HEK293 (cell line): ENCODE results near the gene SCTR.
A peak's percentile ranks its signal among the peaks of the same experiment; 100 is the strongest.

Experiments
- CTCF ChIA-PET: fragments of 350-600 bp; formaldehyde crosslinking; extraction: SDS; loops from one replicate; lab custom pipeline; 2021; ENCODE audit warnings: antibody characterized with exemption; lab: Yijun Ruan, JAX
- POLR2A ChIA-PET: fragments of 300-600 bp; formaldehyde crosslinking; extraction: SDS; loops from one replicate; lab custom pipeline; 2020; ENCODE audit warnings: antibody characterized with exemption, inconsistent platforms; lab: Yijun Ruan, JAX
- H3K27ac ChIP-seq: fragments of 200-500 bp; sonication (Bioruptor generic); 2 replicates; pipeline ENCODE4 v1.5.1; 2014; ENCODE audit warnings: low read depth, low read length, control low read depth, inconsistent platforms; ENCODE audit errors: extremely low read depth
- H3K36me3 ChIP-seq, 2 experiments: fragments of 200-500 bp in 1 of 2; sonication (Bioruptor generic) in 1 of 2; 1 replicate in 1 of 2; 2 replicates in 1 of 2; pipeline ENCODE4 v1.5.1; 2014 to 2017; ENCODE audit warnings: inconsistent platforms in 2 of 2, low read length in 2 of 2; ENCODE audit not compliant: control insufficient read depth in 2 of 2, insufficient read depth in 1 of 2
- H3K4me1 ChIP-seq: fragments of 200-500 bp; sonication (Bioruptor generic); 2 replicates; pipeline ENCODE4 v1.5.1; 2014; ENCODE audit warnings: mild to moderate bottlenecking, low read length, inconsistent platforms; ENCODE audit not compliant: control insufficient read depth, insufficient read depth
- H3K4me3 ChIP-seq: 2 replicates; pipeline ENCODE4 v1.5.1; 2011; ENCODE audit warnings: low read depth, mild to moderate bottlenecking, control low read depth, low read length, moderate library complexity
- H3K9me3 ChIP-seq: fragments of 200-500 bp; sonication (Bioruptor generic); 2 replicates; pipeline ENCODE4 v1.5.1; 2014; ENCODE audit warnings: low read depth, low read length, inconsistent platforms; ENCODE audit not compliant: control insufficient read depth, insufficient read depth
- GLI2 ChIP-seq: fragments of 450-650 bp; formaldehyde crosslinking; IDR thresholded peaks from 2 replicates; pipeline ENCODE4; 2017; ENCODE audit warnings: missing biosample characterization, missing genetic modification characterization, low read depth, borderline replicate concordance
- GLIS1 ChIP-seq: fragments of 450-650 bp; formaldehyde crosslinking; IDR thresholded peaks from 2 replicates; pipeline ENCODE4 v1.5.1; 2016; ENCODE audit warnings: missing biosample characterization, missing genetic modification characterization
- GLIS2 ChIP-seq: fragments of 450-650 bp; formaldehyde crosslinking; IDR thresholded peaks from 2 replicates; pipeline ENCODE4 v1.5.1; 2016; ENCODE audit warnings: missing biosample characterization, missing genetic modification characterization
- HOXA7 ChIP-seq: sonication (generic); formaldehyde crosslinking; IDR thresholded peaks from 2 replicates; pipeline ENCODE4 v1.8.1; 2022; ENCODE audit warnings: missing genetic modification reagents, borderline replicate concordance
- PRDM6 ChIP-seq: fragments of 450-650 bp; formaldehyde crosslinking; IDR thresholded peaks from 2 replicates; pipeline ENCODE4 v1.5.1; 2017; ENCODE audit warnings: missing biosample characterization, missing genetic modification characterization
- SCRT1 ChIP-seq: fragments of 450-650 bp; formaldehyde crosslinking; IDR thresholded peaks from 2 replicates; pipeline ENCODE4 v1.5.1; 2016; ENCODE audit warnings: missing biosample characterization, missing genetic modification characterization, borderline replicate concordance
- SCRT2 ChIP-seq: fragments of 450-650 bp; formaldehyde crosslinking; IDR thresholded peaks from 2 replicates; pipeline ENCODE4 v1.5.1; 2016; ENCODE audit warnings: missing biosample characterization, missing genetic modification characterization
- SP3 ChIP-seq: fragments of 450-650 bp; formaldehyde crosslinking; IDR thresholded peaks from 2 replicates; pipeline ENCODE4 v1.5.1; 2016; ENCODE audit warnings: missing biosample characterization, missing genetic modification characterization
- ZBTB11 ChIP-seq: fragments of 450-650 bp; formaldehyde crosslinking; conservative IDR thresholded peaks from 2 replicates; pipeline ENCODE4 v1.5.1; 2016; ENCODE audit warnings: low read depth, missing biosample characterization, missing genetic modification characterization
- ZFP3 ChIP-seq: fragments of 450-650 bp; formaldehyde crosslinking; IDR thresholded peaks from 2 replicates; pipeline ENCODE4 v1.5.1; 2016; ENCODE audit warnings: low read depth, missing biosample characterization, missing genetic modification characterization
- ZIC2 ChIP-seq: fragments of 450-650 bp; formaldehyde crosslinking; IDR thresholded peaks from 2 replicates; pipeline ENCODE4 v1.5.1; 2016; ENCODE audit warnings: missing biosample characterization, missing genetic modification characterization
- ZNF169 ChIP-seq: fragments of 450-650 bp; formaldehyde crosslinking; IDR thresholded peaks from 2 replicates; pipeline ENCODE4 v1.5.1; 2016; ENCODE audit warnings: missing biosample characterization, missing genetic modification characterization
- ZNF184 ChIP-seq: fragments of 450-650 bp; IDR thresholded peaks from 2 replicates; pipeline ENCODE4 v1.5.1; 2018; ENCODE audit warnings: missing biosample characterization, mild to moderate bottlenecking, missing genetic modification characterization
- ZNF248 ChIP-seq: fragments of 450-650 bp; formaldehyde crosslinking; IDR thresholded peaks from 2 replicates; pipeline ENCODE4 v1.5.1; 2017; ENCODE audit warnings: missing biosample characterization, missing genetic modification characterization
- ZNF311 ChIP-seq: fragments of 450-650 bp; formaldehyde crosslinking; IDR thresholded peaks from 2 replicates; pipeline ENCODE4 v1.5.1; 2017; ENCODE audit warnings: missing biosample characterization, missing genetic modification characterization, borderline replicate concordance
- ZNF350 ChIP-seq: fragments of 450-650 bp; formaldehyde crosslinking; IDR thresholded peaks from 2 replicates; pipeline ENCODE4 v1.5.0; 2017; ENCODE audit warnings: missing biosample characterization, mild to moderate bottlenecking, missing genetic modification characterization
- ZNF423 ChIP-seq: fragments of 450-650 bp; formaldehyde crosslinking; IDR thresholded peaks from 2 replicates; pipeline ENCODE4 v1.5.1; 2016; ENCODE audit warnings: missing biosample characterization, missing genetic modification characterization
- ZNF530 ChIP-seq: fragments of 450-650 bp; formaldehyde crosslinking; IDR thresholded peaks from 2 replicates; pipeline ENCODE4 v1.5.1; 2016; ENCODE audit warnings: low read depth, missing biosample characterization, missing genetic modification characterization
- ZNF558 ChIP-seq: fragments of 450-650 bp; formaldehyde crosslinking; IDR thresholded peaks from 2 replicates; pipeline ENCODE4 v1.5.1; 2016; ENCODE audit warnings: missing biosample characterization, missing genetic modification characterization
- ZNF596 ChIP-seq: fragments of 450-650 bp; IDR thresholded peaks from 2 replicates; pipeline ENCODE4 v1.5.0; 2018; ENCODE audit warnings: missing biosample characterization, mild to moderate bottlenecking, missing genetic modification characterization, moderate library complexity
- ZNF645 ChIP-seq: fragments of 450-650 bp; formaldehyde crosslinking; IDR thresholded peaks from 2 replicates; pipeline ENCODE4; 2016; ENCODE audit warnings: missing biosample characterization, missing genetic modification characterization
- ZSCAN18 ChIP-seq: fragments of 450-650 bp; formaldehyde crosslinking; IDR thresholded peaks from 2 replicates; pipeline ENCODE4 v1.5.1; 2016; ENCODE audit warnings: missing biosample characterization, missing genetic modification characterization
- ZSCAN5A ChIP-seq: fragments of 450-650 bp; formaldehyde crosslinking; IDR thresholded peaks from 2 replicates; pipeline ENCODE4 v1.5.1; 2016; ENCODE audit warnings: missing biosample characterization, missing genetic modification characterization

Gene SCTR

GRCh38 chr2:119438128-119438656 lies 86.1 kb downstream of the SCTR start:
- no peak overlapping the region for H3K27ac ChIP-seq
- peaks cover 0 to 6% of the 10 kb centered on the region in 2 experiments; a peak in 1 of 3 replicates for H3K36me3 ChIP-seq
- ChIA-PET CTCF (interaction anchor here (0.8 kb wide), 1 partner anchor 18 kb away, joined by 4 read pairs; no protein-coding TSS in a partner anchor), POLR2A (no interaction called here)
- no peak overlapping the region for H3K4me3 ChIP-seq
- H3K9me3 ChIP-seq: no peaks in the 10 kb centered on the region
- H3K4me1 ChIP-seq: no peaks in the 10 kb centered on the region
- TF ChIP-seq GLIS2 (tag by site-specific recombination): no peak
- no peak for TF ChIP-seq ZNF423 (tag by site-specific recombination)
- TF ChIP-seq SCRT1 (tag by site-specific recombination): peak; percentile 46; the same call in 1 of the 2 replicates
- peak; percentile 48; the same call in 1 of the 2 replicates for TF ChIP-seq ZIC2 (tag by site-specific recombination)
- no peak for TF ChIP-seq ZFP3 (tag by site-specific recombination)
- no peak for TF ChIP-seq SP3
- no peak for TF ChIP-seq ZSCAN18 (tag by site-specific recombination)
- no peak for TF ChIP-seq ZNF248
- TF ChIP-seq ZNF596 (tag by site-specific recombination): no peak
- peak; percentile 14; the same call in 1 of the 2 replicates for TF ChIP-seq GLIS1 (tag by site-specific recombination)
- TF ChIP-seq GLI2 (tag by site-specific recombination): no peak
- peak; percentile 60; the same call in 1 of the 2 replicates for TF ChIP-seq SCRT2 (tag by site-specific recombination)

GRCh38 chr2:119436993-119437772 lies 87.1 kb downstream of the SCTR start:
- 0 out of 2 replicates have a peak, but pooled peaks cover 2% of the 10 kb centered on the region for H3K4me1 ChIP-seq
- H3K27ac ChIP-seq: no peak overlapping the region
- no peak overlapping the region for H3K4me3 ChIP-seq
- H3K36me3 ChIP-seq: peaks cover 0 to 6% of the 10 kb centered on the region in 2 experiments; a peak in 1 of 3 replicates
- H3K9me3 ChIP-seq: no peaks in the 10 kb centered on the region
- ChIA-PET CTCF (no interaction called here), POLR2A (no interaction called here)
- TF ChIP-seq ZNF169 (tag by site-specific recombination) (no peak), ZNF311 (tag by site-specific recombination) (no peak), ZNF530 (no peak), ZNF350 (tag by site-specific recombination) (no peak), HOXA7 (no peak), ZBTB11 (tag by site-specific recombination) (no peak), PRDM6 (tag by site-specific recombination) (no peak), ZSCAN5A (tag by site-specific recombination) (no peak), ZNF558 (tag by site-specific recombination) (no peak), ZNF645 (tag by site-specific recombination) (no peak), ZNF184 (tag by site-specific recombination) (no peak)
